HG03439 (cell line): Measurements from ENCODE around the gene ATP8A2.
"Not testable (repeated sequence)": the region's sequence is repeated elsewhere in the genome, so short reads cannot be mapped to it uniquely, and the experiment has no call there.

Experiments used
- ATAC-seq: cut with Tn5 transposase; IDR thresholded peaks from one replicate; pipeline ENCODE4 v1.9.1; 2021; ENCODE audit warnings: mild to moderate bottlenecking, moderate library complexity; ENCODE audit not compliant: unreplicated experiment

ATP8A2 gene

DNA sequence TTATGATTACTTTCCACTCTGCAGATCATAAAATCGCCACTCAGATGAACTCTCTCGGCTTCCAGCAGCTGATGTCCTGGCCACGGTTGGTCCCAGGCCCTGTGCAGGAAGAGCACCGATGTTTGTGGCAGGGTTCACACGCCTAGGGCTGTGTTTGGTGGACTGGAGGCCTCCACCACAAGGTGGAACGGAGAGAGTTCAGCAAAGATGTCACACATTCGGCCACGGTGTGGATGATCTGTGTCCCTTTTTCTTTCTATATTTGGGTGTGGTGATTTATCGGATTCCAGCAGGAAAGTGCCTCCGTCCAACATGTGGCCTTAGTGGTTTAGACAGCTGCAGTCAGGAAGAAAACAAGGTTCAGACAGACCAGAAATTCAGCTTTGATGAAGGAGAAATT lies 680.6 kb downstream of the ATP8A2 start:
- no peak for ATAC-seq

DNA sequence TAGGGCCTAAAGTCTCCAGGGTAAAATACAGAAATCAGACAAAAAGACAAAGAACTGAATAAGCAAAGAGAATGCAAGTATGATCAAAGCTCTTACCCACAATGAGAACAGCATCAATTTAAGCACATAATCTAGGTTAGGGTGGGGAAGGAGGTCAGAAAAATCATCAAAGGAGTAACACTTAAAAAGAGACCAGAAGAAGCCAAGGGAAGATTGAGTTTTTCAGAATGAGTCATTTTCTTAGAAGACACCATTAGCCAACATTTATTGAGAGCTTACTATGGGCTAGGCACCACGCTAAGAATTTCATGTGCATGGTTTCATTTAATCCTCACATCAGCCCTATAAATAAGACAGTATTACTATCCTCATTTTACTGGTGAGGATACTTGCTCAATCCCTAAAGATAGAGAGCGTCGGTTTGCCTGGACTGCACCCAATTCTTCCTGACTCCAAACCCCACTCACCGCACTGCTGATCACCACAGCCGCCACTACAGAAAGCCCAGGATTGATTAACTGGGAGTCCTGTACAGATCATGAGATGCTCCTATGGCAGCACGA lies 681.7 kb downstream of the ATP8A2 start:
- ATAC-seq = no peak

DNA sequence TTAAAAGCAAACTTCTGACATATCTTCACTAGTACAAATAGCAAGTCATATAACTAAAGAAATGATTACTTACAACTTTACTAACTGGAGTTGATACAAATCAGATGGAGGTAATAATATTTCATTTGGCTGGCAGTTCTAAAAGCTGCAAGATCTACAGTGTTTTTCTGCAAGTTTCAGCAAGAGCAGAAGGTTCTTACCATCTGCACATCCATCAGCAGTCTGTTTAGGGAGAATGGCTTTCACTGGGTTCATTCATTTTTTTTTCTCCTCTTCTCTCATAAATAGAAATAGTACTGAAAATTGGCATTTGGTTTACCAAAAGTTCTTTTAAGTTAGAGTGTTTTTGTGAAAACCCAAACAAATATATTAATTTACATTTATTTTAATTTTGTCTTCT lies 683.1 kb downstream of the ATP8A2 start:
- no peak for ATAC-seq

DNA sequence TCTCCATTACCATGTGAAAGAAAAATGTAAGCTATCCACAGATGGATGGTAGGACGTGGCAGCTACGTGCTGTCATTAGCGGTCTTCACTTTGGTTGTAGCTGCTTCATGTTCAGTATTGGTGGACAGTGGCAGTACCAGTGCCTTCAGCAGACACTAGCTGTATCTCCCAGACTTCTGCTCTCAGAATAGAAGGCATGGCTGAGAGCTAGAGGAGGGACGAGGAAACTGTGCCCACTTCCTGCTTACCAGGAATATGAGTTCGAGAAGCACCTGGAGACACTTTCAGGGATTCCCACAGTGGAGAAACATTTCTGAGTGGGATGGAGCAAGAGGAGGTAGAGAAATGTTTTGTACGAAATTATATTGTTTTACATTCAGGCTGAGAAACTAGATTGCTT lies 686.9 kb downstream of the ATP8A2 start:
- ATAC-seq = no peak

DNA sequence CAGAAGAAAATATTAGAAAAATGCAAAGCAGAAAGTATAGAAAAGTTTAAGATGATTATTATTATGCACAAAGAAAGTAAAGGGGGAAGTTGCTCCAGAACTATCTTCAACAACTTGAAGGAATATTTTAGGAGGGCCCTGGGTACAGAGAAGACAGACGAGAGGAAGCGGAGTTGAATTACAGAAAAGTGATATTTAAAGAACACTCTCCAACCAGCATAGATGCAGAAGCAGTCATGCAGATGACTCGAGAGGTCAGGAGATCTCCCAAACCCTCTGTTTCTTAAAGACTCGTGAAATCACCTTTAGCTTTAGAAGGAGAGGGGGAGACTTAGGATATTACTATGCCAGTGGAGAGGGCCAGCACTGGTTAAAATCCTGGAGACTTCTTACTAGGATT lies 688.6 kb downstream of the ATP8A2 start:
- no peak for ATAC-seq

DNA sequence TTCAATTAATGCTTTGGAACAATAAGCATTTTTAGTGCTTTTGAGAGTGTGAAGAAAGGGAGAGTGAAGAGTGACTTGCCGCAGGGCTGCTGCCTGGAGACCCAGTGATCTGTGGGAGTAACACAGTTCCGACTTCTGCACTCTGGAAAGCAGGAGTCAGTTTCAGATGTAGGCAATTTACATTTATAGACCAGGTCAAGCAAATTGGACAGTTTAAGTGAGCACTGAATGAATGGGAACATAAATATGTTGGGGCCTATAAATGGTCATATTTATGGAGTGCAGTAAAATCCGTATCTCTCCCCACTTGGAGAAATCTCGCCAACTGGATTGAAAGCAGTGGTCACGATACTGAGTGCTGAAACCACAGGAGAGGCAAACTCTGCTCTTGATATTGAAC lies 689.5 kb downstream of the ATP8A2 start:
- ATAC-seq = no peak

DNA sequence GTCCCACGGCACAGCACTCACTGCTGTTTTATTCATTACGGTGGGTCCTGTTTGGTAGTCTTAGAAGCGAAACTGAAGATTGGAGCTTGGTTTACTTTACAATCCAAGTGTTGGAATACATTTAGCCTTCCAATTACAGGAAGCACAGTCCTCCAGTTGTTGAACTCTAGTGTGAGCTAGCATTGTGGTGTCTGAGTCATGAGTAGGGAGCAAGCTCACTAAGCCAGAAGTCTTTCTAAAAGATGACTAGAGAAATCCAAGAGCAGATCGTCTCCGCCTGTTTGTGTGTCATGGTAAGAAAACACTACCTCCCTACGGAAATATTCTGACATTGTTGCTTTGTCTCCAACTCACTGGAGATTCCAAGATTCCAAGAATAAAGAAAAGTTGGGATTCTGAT lies 690.2 kb downstream of the ATP8A2 start:
- ATAC-seq = no peak

DNA sequence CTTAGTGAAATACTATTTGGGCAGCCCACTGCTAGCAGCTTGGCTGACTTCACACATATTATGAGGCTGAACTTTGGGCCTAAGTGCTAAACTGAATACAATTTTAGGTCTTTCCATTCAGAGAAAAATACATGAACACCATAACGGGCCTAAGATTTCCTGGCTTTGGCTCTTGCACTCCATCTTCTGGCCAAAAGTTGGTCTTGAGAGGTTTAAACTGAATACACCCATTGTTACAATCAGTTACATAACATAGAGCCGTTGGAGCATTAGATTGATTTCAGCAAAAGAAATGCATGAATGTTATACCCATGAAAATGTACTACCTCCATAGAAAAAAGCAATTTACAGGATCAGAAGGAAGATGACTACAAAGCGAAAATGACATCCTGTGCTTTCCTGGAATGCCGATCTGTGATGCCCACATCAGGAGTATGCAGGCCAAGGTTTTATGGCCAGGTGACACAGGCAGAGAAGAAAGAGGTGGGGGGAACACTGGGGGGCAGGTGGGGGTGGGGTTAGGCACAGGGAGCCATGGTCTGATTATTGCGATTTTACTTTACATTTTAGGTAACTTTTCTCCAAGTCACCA lies 691.2 kb downstream of the ATP8A2 start:
- no peak for ATAC-seq

DNA sequence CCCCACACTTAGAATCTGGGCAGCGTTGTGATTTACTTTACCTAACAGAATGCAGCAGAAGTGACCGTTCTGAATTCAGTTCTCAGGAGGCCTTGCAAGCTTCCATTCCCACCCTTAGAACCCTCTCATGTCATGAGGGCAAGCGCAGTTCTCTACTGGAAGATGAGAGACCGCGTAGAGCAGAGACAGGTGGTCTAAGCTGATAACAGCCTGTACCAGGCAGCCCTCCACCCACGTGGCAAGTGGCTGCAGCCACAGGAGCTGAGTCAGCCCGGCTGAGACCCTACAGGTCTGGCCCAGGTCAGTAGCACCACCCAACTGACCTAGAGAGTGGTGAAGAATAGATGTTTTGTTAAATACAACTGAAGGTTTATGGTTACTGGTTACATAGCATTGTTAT lies 694.7 kb downstream of the ATP8A2 start:
- not testable (repeated sequence) for ATAC-seq

DNA sequence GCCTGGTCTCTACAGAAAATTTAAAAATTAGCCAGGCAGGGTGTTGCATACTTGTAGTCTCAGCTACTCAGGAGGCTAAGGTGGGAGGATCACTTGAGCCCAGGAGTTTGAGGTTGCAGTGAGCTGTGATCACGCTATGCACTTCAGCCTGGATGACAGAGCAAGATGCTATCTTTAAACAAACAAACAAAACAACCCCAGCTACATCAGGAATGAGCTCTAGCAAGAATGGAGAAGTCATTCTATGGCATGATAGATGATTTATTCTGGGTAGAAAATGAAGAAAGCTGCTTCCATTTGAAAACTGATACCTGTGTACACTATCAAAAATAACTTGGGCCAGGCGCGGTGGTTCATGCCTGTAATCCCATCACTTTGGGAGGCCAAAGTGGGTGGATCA lies 695.8 kb downstream of the ATP8A2 start:
- no peak for ATAC-seq

DNA sequence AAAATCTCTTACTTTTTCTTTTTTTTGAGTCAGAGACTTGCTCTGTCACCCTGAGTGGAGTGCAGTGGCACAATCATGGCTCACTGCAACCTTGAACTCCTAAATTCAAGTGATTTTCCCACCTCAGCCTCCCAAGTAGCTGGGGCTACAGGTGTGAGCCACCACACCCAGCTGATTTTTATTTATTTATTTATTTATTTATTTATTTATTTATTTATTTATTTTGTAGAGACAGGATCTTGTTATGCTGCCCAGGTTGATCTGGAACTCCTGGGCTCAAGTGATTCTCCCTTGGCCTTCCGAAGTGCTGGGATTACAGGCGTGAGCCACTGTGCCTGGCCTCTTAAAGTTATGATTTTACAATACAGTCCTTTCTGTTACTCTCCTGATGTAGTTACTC lies 696.6 kb downstream of the ATP8A2 start:
- ATAC-seq = not testable (repeated sequence)

DNA sequence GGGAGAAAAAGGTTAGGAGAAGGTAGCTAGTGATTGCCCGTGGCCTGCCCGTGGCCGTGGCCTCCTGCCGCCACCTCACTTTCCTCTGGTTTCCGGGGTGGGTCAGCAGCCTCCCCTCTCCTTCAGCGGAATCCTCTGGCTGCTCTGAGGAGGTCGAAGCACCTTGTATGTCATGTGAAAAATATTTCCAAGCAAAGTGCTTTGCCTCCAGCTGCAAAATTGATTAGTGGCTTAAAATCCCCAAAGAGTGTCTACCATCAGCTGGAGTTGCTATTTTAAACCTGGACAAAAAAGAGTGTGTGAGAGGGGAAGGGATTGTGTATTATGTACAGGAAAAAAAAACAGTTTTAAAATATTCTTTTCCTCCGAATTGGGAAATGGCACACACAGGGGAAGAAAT lies 697.9 kb downstream of the ATP8A2 start:
- not testable (repeated sequence) for ATAC-seq

DNA sequence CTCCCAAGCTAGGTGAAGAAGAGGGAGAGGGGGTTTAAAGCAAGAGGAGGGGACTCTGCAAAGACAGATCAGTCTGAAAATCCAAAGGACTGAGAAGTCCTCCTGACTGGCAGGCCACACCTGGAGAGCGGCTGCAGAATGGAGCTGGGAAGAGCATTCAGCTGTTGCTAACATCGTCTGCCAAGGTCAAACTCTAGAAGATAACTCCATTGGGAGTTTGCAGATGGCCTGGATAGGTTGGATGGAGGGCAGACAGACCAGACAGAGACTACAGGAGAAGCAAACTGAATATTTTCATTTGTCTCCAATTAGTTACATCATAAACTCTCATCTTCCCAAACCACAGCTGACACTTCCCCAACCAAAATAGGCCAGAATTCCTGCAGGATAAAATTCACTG lies 699.9 kb downstream of the ATP8A2 start:
- no peak for ATAC-seq

DNA sequence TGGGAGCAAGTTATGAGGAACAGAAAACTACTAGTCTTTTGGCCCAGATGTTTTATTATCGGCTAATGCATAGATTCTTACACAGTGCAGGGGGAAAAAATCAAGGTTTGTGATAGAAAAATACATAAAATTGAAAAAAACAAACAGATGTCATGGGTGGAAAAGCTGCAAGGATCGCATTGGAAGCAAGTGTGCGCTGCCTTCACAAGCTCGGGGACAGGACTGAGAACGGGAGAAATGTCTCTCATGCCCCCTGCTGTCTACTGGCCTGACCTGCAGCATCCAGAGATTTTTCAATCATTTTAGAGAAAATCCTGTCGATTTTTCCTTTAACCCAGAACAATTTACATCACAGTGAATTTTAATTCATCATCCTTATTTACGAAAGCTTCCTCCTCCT lies 700.6 kb downstream of the ATP8A2 start:
- ATAC-seq = not testable (repeated sequence)

DNA sequence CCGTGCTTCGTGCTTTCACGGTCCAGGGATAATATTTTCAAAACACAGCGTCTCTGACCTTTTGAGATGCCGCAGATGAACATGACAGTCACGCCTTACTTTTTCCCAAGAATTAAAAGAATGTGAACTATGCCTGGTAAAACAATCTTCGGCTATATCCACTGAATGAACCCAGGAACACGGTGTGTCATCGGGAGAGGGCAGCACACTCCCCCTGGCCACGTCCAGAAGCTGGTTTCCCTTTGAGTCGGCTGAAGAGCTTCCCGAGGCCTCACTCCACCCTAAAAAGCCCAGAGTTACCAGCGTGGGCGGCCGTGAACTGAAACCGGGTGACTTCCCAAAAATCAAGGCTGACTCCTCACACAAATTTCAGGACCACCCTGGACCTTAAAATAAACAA lies 702.9 kb downstream of the ATP8A2 start:
- ATAC-seq = no peak
